ENCODE results near the gene FRS3.

DNA sequence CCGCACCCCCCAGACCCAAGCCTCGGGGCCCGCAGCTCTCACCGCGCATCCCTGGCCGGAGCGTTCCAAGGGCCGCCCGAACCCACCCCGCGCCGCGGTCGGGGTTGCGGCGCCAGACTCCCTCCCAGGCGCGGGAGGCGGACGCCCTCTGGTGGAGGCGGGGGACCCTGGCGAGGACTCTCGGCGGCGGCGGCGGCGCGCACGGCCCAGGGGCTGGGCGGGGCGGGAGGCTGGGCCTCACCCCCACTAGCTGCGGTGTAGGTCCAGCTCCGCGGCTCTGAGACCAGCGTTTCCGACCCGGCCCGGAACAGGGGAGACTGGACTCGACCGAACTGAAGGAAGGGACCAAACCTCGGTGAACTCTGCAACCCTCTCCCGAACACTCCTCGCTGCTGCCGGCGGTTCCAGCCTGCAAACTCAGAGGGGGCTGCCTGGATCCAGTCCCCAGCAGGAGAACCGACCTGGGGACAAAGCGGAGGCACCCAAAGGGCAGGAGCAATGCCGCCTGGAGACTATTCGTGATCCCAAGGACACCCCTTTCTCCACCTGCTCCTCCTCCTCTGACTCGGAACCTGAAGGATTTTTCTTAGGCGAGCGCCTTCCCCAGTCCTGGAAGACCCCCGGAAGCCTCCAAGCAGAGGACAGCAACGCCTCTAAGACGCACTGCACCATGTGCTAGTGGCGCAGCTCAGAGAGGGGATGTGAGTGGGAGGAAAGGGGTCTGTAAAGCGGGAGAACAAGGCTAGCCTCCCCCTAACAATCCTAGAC lies 6.9 kb upstream of the FRS3 start:
- TF ChIP-seq CTCF (IDR thresholded peaks at IDR 0.05), result peak; percentile 77 to 93 (median 90)
- TF ChIP-seq POLR2A (IDR thresholded peaks at IDR 0.05), result no peak
